Fibroblast of mammary gland (primary cell): ENCODE results near the gene FGFR1OP2.
A peak's percentile ranks its signal among the peaks of the same experiment; 100 is the strongest.

Experiments
- DNase-seq: peaks from one replicate; pipeline ENCODE4 v3.0.0-alpha.2; 2010; ENCODE audit warnings: low read depth
- H3K4me3 ChIP-seq: 2 replicates; pipeline ENCODE4 v1.5.1; 2011; ENCODE audit warnings: low read depth, mild to moderate bottlenecking, low read length, moderate library complexity; ENCODE audit not compliant: control insufficient read depth
- TF ChIP-seq, protein P1 (sequence below): conservative IDR thresholded peaks from 2 replicates; pipeline ENCODE4 v1.5.1; 2011; ENCODE audit warnings: low read depth, low read length, inconsistent platforms; ENCODE audit not compliant: control insufficient read depth, insufficient read depth

Gene FGFR1OP2

DNA sequence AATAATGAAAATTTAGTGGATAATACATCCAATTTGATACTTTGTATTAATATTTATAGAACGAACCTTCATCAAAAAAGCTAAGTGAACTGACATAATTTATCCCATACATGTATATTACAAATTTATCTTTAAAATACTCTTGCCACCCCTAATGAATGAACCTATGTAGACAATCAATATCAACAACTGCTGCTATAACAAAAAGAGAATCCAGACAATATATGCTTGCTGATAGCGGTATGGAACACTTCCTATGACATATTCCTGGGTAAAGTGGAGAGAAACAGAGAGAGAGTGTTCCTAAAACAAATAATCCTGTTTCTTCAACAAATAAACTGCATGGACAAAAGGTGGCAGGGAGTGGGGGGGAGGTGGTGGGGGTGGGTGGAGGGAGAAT is 44.6 kb downstream of the FGFR1OP2 start:
- DNase-seq = no peak
- TF ChIP-seq, protein P1, sequence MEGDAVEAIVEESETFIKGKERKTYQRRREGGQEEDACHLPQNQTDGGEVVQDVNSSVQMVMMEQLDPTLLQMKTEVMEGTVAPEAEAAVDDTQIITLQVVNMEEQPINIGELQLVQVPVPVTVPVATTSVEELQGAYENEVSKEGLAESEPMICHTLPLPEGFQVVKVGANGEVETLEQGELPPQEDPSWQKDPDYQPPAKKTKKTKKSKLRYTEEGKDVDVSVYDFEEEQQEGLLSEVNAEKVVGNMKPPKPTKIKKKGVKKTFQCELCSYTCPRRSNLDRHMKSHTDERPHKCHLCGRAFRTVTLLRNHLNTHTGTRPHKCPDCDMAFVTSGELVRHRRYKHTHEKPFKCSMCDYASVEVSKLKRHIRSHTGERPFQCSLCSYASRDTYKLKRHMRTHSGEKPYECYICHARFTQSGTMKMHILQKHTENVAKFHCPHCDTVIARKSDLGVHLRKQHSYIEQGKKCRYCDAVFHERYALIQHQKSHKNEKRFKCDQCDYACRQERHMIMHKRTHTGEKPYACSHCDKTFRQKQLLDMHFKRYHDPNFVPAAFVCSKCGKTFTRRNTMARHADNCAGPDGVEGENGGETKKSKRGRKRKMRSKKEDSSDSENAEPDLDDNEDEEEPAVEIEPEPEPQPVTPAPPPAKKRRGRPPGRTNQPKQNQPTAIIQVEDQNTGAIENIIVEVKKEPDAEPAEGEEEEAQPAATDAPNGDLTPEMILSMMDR = no peak
- no peak overlapping the region for H3K4me3 ChIP-seq

DNA sequence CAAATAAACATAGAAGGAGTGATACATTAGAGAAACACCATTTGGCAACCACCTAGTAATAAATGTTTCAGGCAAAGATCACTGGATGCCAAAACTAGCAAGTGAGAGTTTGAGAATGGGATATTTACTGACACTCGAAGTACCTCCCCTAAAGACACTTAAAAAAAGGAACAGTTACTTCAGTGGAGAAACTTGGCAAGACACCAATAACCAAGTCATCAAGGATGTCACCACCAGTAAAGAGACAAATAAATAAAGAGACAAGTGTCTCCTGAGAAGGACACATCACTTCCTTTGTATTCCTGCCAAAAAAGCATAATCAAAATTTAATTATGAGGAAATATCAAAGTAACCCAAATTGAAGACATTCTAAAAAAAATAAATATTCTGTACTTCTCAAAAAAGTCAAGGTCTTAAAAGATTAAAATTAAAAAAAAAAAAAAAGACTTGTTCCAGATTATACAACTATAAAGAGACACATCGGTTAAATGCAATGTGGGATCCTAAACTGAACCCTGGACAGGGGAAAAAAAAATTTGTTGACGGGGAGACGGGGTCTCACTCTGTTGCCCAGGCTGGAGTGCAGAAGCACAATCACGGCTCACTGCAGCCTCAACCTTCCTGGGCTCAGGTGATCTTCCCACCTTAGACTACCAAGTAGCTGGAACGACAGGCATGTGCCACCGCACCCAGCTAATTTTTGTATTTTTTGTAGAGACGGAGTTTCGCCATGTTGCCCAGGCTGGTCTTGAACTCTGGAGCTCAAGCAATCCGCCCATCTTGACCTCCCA is 49.6 kb downstream of the FGFR1OP2 start:
- TF ChIP-seq, protein P1 = no peak
- DNase-seq = peak; percentile 46

DNA sequence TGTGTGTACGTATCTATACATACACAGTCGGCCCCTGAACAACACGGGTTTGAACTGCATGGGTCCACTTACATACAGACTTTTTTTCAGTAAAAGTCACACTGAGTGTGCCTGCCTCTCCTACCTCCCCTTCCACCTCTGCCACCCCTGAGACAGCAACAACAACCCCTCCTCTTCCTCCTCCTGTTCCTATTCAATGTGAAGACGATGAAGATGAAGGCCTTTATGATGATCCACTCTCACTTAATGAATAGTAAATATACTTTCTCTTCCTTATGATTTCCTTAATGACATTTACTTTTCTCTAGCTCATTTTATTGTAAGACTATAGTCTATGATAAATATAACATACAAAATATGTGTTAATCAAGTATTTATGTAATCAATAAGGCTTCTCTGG is 50.4 kb downstream of the FGFR1OP2 start:
- TF ChIP-seq, protein P1 = no peak
- H3K4me3 ChIP-seq = no peak overlapping the region
- no peak for DNase-seq

More for the DNA sequence above, 49.6 kb downstream of the FGFR1OP2 start:
- H3K4me3 ChIP-seq = no peak overlapping the region

DNA sequence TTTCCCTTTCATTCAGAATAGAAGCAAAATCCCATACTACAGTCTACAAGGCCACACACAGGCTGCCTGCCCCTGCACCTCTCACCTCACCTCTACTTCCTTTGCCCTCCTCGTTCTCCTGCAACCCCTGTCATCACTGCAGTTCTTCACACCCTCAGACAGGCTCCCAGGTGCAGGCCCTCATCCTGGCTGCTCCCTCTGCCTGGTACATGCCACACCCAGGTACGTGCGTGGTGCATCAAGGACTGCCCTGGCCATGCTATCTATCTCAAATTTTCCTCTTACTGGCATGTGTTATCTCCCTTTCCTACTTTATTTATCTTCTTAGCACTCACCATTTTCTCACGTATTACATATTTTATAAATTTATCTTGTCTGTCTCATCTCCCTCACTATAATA is 51.6 kb downstream of the FGFR1OP2 start:
- H3K4me3 ChIP-seq = no peak overlapping the region
- DNase-seq = no peak
- TF ChIP-seq, protein P1 = no peak

DNA sequence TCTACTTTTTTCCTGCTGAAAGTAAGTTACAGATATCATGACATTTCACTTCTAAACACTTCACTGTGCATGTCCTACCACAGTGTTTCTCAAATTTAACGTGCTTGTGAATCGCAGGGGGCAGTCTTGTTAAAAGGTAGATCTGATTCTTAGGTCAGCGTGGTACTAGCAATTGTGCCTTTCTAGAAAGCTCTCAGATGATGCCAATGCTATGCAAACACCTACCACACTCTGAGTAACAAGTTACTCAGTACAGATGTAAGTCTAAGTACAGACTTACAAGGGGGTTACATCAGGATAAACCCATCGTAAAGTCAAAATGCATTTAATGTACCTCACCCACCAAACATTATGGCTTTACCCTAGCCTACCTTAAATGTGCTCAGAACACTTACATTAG is 53.6 kb downstream of the FGFR1OP2 start:
- DNase-seq = no peak
- TF ChIP-seq, protein P1 = no peak
- no peak overlapping the region for H3K4me3 ChIP-seq

DNA sequence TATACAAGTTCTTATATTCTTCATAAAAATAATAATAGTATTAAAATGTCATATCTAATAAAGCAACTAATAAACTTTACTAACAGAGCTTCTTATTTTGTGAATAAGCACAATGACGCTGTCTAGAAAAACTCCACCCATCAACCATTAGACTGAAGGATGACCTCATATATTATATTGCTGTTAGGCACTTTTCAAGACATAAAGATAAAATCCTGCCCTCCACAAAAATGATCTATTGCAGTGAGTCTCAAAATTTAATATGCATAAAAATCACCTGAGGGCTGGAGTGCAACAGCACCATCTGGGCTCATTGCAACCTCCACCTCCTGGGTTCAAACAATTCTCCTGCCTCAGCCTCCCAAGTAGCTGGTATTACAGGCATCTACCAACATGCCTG is 55.8 kb downstream of the FGFR1OP2 start:
- H3K4me3 ChIP-seq = no peak overlapping the region
- TF ChIP-seq, protein P1 = no peak
- DNase-seq = no peak

DNA sequence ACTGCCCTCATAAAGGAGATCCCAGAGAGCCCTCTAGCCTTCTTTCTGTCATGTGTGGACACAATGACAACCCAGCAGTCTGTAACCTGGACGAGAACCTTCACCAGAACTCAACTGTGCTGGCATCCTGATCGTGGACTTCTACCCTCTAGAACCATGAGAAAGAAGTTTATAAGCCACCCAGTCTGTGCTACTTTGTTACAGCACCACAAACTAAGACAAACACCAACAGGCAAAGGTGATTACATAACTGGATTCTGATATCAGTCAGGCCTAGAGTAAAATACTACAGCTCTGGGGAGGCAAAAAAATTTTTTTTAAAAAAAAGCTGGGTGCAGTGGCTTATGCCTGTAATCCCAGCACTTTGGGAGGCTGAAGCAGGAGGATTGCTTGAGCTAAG is 57.4 kb downstream of the FGFR1OP2 start:
- TF ChIP-seq, protein P1 = no peak
- DNase-seq = no peak

More for the DNA sequence above, 57.4 kb downstream of the FGFR1OP2 start:
- no peak overlapping the region for H3K4me3 ChIP-seq
